Neuron (in vitro differentiated cells): Measurements from ENCODE around the gene CDH23.

Experiments used
- H2AFZ ChIP-seq: one replicate; pipeline ENCODE4 v1.6.1; 2013; ENCODE audit warnings: low read depth, mild to moderate bottlenecking, inconsistent platforms, low read length, moderate library complexity
- H3K27me3 ChIP-seq: one replicate; pipeline ENCODE4 v1.6.1; 2013; ENCODE audit warnings: low read length; ENCODE audit not compliant: insufficient read depth
- H3K36me3 ChIP-seq: one replicate; pipeline ENCODE4 v1.6.1; 2013; ENCODE audit warnings: low read length; ENCODE audit not compliant: insufficient read depth
- H3K4me1 ChIP-seq: one replicate; pipeline ENCODE4 v1.6.1; 2013; ENCODE audit warnings: low read length; ENCODE audit not compliant: insufficient read depth
- H3K4me3 ChIP-seq: 2 replicates; pipeline ENCODE4 v1.5.1; 2013; ENCODE audit warnings: mild to moderate bottlenecking, low read length, moderate library complexity
- H3K9me3 ChIP-seq: one replicate; pipeline ENCODE4 v1.6.1; 2013; ENCODE audit warnings: low read length

The CDH23 gene

GRCh38 chr10:71701496-71702132 lies 304.9 kb downstream of the CDH23 start:
- Histone ChIP-seq H3K36me3 (no peaks in the 10 kb centered on the region), H2AFZ (no peak overlapping the region), H3K4me1 (no peaks in the 10 kb centered on the region), H3K9me3 (no peaks in the 10 kb centered on the region), H3K4me3 (no peak overlapping the region), H3K27me3 (peaks cover 5% of the 10 kb centered on the region)

DNA sequence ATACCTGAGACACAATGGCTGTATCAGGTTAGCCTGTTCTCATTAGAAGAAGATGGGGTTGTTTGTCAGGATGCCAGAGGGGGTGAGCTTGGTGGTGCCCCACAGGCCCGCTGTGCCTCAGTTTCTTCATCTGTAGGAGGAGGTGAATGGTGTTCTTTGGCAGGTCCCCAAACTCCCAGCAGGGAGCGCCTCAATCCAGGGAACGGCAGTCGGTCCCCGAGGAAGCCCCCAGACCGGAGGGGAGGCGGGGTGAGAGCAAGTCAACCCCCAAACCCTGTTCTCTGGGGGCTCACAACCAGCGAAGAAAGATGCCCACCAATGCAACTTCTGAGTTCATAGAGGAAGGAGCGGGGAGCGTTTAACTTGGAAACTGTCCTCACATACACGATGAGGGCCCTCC lies 306.9 kb downstream of the CDH23 start:
- peaks cover 5% of the 10 kb centered on the region for H3K27me3 ChIP-seq
- no peaks in the 10 kb centered on the region for H3K36me3 ChIP-seq
- no peaks in the 10 kb centered on the region for H3K4me1 ChIP-seq
- no peak overlapping the region for H2AFZ ChIP-seq
- no peak overlapping the region for H3K4me3 ChIP-seq
- H3K9me3 ChIP-seq: no peaks in the 10 kb centered on the region

GRCh38 chr10:71704816-71705215 lies 308.1 kb downstream of the CDH23 start:
- Histone ChIP-seq H3K9me3 (no peaks in the 10 kb centered on the region), H3K4me1 (no peaks in the 10 kb centered on the region), H3K27me3 (peaks cover 8% of the 10 kb centered on the region), H3K4me3 (no peak overlapping the region), H3K36me3 (no peaks in the 10 kb centered on the region), H2AFZ (no peak overlapping the region)

- Histone ChIP-seq H3K4me1 (no peaks in the 10 kb centered on the region), H3K4me3 (no peak overlapping the region), H2AFZ (no peak overlapping the region), H3K9me3 (no peaks in the 10 kb centered on the region), H3K27me3 (peaks cover 8% of the 10 kb centered on the region), H3K36me3 (no peaks in the 10 kb centered on the region)
Measured at GRCh38 chr10:71705582-71705981, 308.9 kb downstream of the CDH23 start.

DNA sequence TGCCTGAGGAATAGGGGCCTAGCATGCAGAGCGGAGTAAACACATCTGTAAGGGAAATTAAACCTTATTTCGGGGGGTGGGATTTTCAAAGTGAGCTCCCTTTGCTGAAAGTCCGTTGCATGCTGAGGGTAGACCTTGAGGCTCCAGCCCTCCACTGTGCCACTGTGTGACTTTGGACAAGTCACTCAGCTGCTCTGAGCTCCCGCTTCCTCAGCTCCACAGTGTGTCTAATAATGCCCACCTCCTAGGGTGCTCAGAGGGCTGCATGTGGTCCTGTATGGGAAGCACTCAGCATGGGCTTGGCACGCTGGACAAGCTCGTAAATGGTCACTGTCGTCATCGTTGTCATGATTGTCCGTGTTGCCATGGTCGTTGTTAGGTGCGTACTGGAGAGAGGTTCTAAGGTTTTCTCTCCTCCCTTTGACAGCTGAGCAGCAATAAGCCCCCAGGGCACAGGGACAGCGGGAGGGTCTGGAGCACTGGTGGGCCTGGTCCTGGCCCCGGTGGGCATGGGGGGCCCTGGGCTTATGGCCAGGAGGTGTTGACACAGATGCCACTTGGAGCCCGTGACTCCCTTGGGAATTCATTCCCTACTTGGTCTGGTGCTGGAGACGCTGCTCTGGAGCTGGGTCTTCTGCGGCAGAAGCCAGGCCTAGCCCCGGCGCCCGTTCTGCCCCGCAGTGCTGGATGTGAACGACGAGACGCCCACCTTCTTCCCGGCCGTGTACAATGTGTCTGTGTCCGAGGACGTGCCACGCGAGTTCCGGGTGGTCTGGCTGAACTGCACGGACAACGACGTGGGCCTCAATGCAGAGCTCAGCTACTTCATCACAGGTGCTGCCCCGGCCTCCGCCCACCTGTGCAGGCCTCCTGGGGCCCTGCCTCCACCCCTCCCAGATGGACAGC lies 309.7 kb downstream of the CDH23 start:
- peaks cover 4% of the 10 kb centered on the region for H3K27me3 ChIP-seq
- no peaks in the 10 kb centered on the region for H3K9me3 ChIP-seq
- no peak overlapping the region for H2AFZ ChIP-seq
- H3K4me3 ChIP-seq: no peak overlapping the region
- H3K36me3 ChIP-seq: no peaks in the 10 kb centered on the region
- no peaks in the 10 kb centered on the region for H3K4me1 ChIP-seq

- Histone ChIP-seq H3K4me3 (no peak overlapping the region), H3K27me3 (peaks cover 3% of the 10 kb centered on the region), H2AFZ (no peak overlapping the region), H3K9me3 (no peaks in the 10 kb centered on the region), H3K4me1 (no peaks in the 10 kb centered on the region), H3K36me3 (no peaks in the 10 kb centered on the region)
Measured at GRCh38 chr10:71707240-71707789, 310.6 kb downstream of the CDH23 start.

GRCh38 chr10:71708301-71708703 lies 311.6 kb downstream of the CDH23 start:
- H3K36me3 ChIP-seq: no peaks in the 10 kb centered on the region

DNA sequence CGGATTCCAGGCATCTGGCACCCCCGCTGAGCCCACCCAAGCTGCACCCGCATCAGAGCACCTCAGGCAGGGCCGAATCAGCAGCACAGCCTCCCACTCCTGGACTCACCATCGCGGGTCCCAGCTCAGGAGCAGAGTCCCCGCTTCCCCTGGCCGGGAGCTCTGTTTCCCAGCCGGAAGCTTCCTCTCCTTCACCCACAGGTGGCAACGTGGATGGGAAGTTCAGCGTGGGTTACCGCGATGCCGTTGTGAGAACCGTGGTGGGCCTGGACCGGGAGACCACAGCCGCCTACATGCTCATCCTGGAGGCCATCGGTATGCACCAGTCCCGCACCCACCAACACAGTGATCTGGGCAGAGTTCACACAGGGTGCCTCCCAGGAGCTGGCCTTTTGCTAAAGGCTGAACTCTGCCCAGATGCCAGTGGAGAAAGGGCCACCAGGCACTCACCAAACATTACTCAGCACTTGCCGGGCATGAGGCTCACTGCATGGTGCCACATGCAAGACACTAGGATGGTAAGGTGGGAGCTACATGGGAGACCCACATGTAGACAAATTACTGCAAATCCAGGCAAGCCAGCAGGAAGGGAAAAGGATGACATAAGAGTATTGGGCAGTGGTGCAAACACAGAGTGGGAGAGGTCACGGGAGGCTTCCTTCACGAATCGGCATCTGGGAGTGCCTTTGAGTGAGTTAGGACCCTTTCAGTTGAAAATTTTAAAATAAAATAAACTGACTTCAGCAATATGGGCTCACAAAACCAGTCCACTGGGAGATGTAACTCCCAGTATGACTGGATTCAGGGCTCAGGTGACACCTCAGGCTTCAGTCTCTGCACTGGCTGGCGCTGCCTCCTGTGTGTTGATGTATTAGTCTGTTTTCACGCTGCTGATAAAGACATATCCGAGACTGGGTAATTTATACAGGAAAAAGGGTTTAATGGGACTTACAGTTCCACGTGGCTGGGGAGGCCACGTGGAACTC lies 312.5 kb downstream of the CDH23 start:
- no peaks in the 10 kb centered on the region for H3K9me3 ChIP-seq
- H3K36me3 ChIP-seq: no peaks in the 10 kb centered on the region
- H2AFZ ChIP-seq: no peak overlapping the region
- H3K27me3 ChIP-seq: peaks cover 2% of the 10 kb centered on the region
- H3K4me1 ChIP-seq: no peaks in the 10 kb centered on the region
- H3K4me3 ChIP-seq: no peak overlapping the region

More at GRCh38 chr10:71708301-71708703, 311.6 kb downstream of the CDH23 start:
- peaks cover 2% of the 10 kb centered on the region for H3K27me3 ChIP-seq
- H3K9me3 ChIP-seq: no peaks in the 10 kb centered on the region
- H3K4me3 ChIP-seq: no peak overlapping the region
- H2AFZ ChIP-seq: no peak overlapping the region
- H3K4me1 ChIP-seq: no peaks in the 10 kb centered on the region

DNA sequence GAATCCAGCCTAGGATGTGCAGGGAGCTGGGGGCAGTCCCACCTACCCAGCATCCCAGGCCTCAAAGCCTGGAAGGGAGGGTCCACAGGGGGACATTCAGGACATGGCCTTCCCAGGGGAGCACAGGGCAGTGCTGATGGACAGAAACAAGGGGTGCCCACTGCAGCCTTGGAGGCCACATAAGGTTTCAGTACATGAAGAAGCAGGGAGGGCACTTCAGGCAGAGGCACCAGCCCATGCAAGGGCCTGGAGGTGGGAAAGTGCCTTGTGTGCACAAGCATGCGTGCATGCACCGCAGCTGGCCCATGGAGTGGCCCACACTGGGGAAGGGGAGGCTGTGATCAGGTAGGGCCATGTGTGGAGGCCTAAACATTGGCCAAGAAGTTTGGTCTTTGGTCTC lies 313.8 kb downstream of the CDH23 start:
- H3K9me3 ChIP-seq: no peaks in the 10 kb centered on the region
- peaks cover 2% of the 10 kb centered on the region for H3K27me3 ChIP-seq
- no peaks in the 10 kb centered on the region for H3K36me3 ChIP-seq
- H3K4me3 ChIP-seq: no peak overlapping the region
- H2AFZ ChIP-seq: no peak overlapping the region
- H3K4me1 ChIP-seq: no peaks in the 10 kb centered on the region

- no peaks in the 10 kb centered on the region for H3K36me3 ChIP-seq
- H3K4me1 ChIP-seq: no peaks in the 10 kb centered on the region
- peaks cover 5% of the 10 kb centered on the region for H3K27me3 ChIP-seq
- H3K4me3 ChIP-seq: no peak overlapping the region
- no peaks in the 10 kb centered on the region for H3K9me3 ChIP-seq
- no peak overlapping the region for H2AFZ ChIP-seq
Measured at GRCh38 chr10:71711052-71711623, 314.4 kb downstream of the CDH23 start.

DNA sequence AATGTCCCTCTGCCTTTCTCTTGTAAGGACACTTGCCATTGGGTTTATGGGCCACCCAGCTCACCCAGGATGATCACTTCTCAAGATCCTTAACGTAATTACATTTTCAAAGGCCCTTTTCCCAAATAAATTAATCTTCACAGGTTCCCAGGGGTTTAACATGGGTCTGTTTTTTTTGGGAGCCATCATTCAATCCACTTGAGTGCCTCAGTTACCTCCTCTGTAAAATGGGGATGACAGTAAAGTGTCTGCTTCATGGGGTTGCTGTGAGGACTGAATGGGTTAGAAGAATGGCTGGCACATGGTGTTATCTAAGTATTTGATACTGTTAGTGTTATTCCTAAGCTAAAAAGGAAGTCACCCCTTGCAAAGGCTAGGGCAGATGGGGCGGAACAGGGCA lies 315.4 kb downstream of the CDH23 start:
- no peaks in the 10 kb centered on the region for H3K9me3 ChIP-seq
- H3K4me1 ChIP-seq: no peaks in the 10 kb centered on the region
- H2AFZ ChIP-seq: no peak overlapping the region
- no peak overlapping the region for H3K4me3 ChIP-seq
- H3K27me3 ChIP-seq: peaks cover 5% of the 10 kb centered on the region
- H3K36me3 ChIP-seq: no peaks in the 10 kb centered on the region

DNA sequence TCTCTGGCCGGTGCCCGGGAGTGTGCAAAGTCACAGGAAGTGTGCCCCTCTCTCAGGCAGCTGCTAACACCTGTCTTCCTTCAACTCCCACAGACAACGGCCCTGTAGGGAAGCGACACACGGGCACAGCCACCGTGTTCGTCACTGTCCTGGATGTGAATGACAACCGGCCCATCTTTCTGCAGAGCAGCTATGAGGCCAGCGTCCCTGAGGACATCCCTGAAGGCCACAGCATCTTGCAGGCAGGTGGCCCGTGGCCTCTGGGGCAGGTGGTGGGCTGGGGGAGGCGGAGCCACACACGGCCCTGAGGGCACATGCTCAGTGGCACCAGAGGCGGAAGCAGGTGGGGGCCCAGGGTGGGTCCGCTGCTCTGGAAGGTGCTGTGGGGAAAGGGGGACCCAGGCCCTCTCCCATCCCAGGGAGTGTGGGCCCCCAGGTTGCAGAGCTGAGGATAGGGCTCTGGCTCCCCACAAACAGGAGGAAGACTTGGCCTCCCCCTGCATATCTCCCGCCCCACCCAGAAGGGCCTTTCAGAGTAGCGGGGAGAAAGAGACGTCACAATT lies 315.9 kb downstream of the CDH23 start:
- Histone ChIP-seq H3K36me3 (no peaks in the 10 kb centered on the region), H2AFZ (no peak overlapping the region), H3K4me1 (no peaks in the 10 kb centered on the region), H3K4me3 (no peak overlapping the region), H3K9me3 (no peaks in the 10 kb centered on the region), H3K27me3 (peaks cover 5% of the 10 kb centered on the region)
